Glutamatergic neuron (in vitro differentiated cells): ENCODE results near the gene DCXR. TPM values are rescaled to one million over a fixed set of nuclear protein-coding genes. Genes with fewer than 3 reads are reported as not detected.

Experiments
- DNase-seq: peaks from one replicate; pipeline ENCODE4 v3.0.0; 2022
- H3K27ac Mint-ChIP-seq: one replicate; pipeline ENCODE4 v1.8.0; 2020; ENCODE audit warnings: mild to moderate bottlenecking, mixed read lengths, inconsistent platforms; ENCODE audit not compliant: unreplicated experiment
- H3K27me3 Mint-ChIP-seq: one replicate; pipeline ENCODE4 v1.8.0; 2020; ENCODE audit warnings: mild to moderate bottlenecking, moderate library complexity, mixed read lengths, inconsistent platforms; ENCODE audit not compliant: unreplicated experiment
- H3K36me3 Mint-ChIP-seq: one replicate; pipeline ENCODE4 v1.8.0; 2020; ENCODE audit warnings: mild to moderate bottlenecking, mixed read lengths, inconsistent platforms; ENCODE audit not compliant: unreplicated experiment
- H3K4me1 Mint-ChIP-seq: one replicate; pipeline ENCODE4 v1.8.0; 2020; ENCODE audit warnings: mild to moderate bottlenecking, low read depth, mixed read lengths, inconsistent platforms; ENCODE audit not compliant: unreplicated experiment
- H3K4me3 Mint-ChIP-seq: one replicate; pipeline ENCODE4 v1.8.0; 2020; ENCODE audit warnings: mild to moderate bottlenecking, mixed read lengths, inconsistent platforms; ENCODE audit not compliant: unreplicated experiment
- H3K9me3 Mint-ChIP-seq: one replicate; pipeline ENCODE4 v1.8.0; 2020; ENCODE audit warnings: mild to moderate bottlenecking, moderate library complexity, mixed read lengths, inconsistent platforms; ENCODE audit not compliant: unreplicated experiment
- CTCF ChIP-seq: fragments of 200-600 bp; sonication (generic); IDR thresholded peaks from one replicate; pipeline ENCODE4 v1.5.0; 2021; ENCODE audit not compliant: partially characterized antibody, unreplicated experiment
- total RNA-seq: library from RNA; stranded (reverse); fragmentation: NEBNext Ultra II Directional; extraction: Animal tissue kit (Norgen Biotek cat#: 25700); gene quantifications from one replicate; pipeline ENCODE4 v1.2.1, GENCODE V29; 2021; ENCODE audit not compliant: unreplicated experiment

DCXR gene
- total RNA-seq, 1 donor from 2014 or later: 89.5 TPM

GRCh38 chr17:82019690-82020571 lies 17.6 kb downstream of the DCXR start:
- no peak overlapping the region for H3K4me3 Mint-ChIP-seq
- no peaks in the 10 kb centered on the region for H3K36me3 Mint-ChIP-seq
- peak; percentile 84 for TF ChIP-seq CTCF
- H3K27ac Mint-ChIP-seq: no peak overlapping the region
- H3K27me3 Mint-ChIP-seq: peaks cover 7% of the 10 kb centered on the region
- H3K9me3 Mint-ChIP-seq: peaks cover 3% of the 10 kb centered on the region
- DNase-seq: peak; percentile 91
- peaks cover 7% of the 10 kb centered on the region for H3K4me1 Mint-ChIP-seq

- no peak overlapping the region for H3K4me3 Mint-ChIP-seq
- no peak for DNase-seq
- no peak for TF ChIP-seq CTCF
- peaks cover 7% of the 10 kb centered on the region for H3K4me1 Mint-ChIP-seq
- H3K27me3 Mint-ChIP-seq: peaks cover 7% of the 10 kb centered on the region
- H3K9me3 Mint-ChIP-seq: peaks cover 3% of the 10 kb centered on the region
- no peak overlapping the region for H3K27ac Mint-ChIP-seq
- H3K36me3 Mint-ChIP-seq: no peaks in the 10 kb centered on the region
Observed at GRCh38 chr17:82018989-82019689, 18.4 kb downstream of the DCXR start.

- Mint-ChIP-seq H3K36me3 (no peaks in the 10 kb centered on the region), H3K27ac (peak overlapping the region; percentile 66), H3K4me3 (peak overlapping the region; percentile 19), H3K27me3 (peaks cover 7% of the 10 kb centered on the region), H3K9me3 (peaks cover 3% of the 10 kb centered on the region), H3K4me1 (peaks cover 7% of the 10 kb centered on the region)
- no peak for DNase-seq
- no peak for TF ChIP-seq CTCF
Observed at GRCh38 chr17:82018152-82018988, 19.1 kb downstream of the DCXR start.

GRCh38 chr17:82017612-82018151 lies 19.8 kb downstream of the DCXR start:
- Mint-ChIP-seq H3K4me1 (peaks cover 7% of the 10 kb centered on the region), H3K27me3 (peaks cover 7% of the 10 kb centered on the region), H3K27ac (no peak overlapping the region), H3K36me3 (no peaks in the 10 kb centered on the region), H3K4me3 (no peak overlapping the region), H3K9me3 (peaks cover 3% of the 10 kb centered on the region)
- no peak for DNase-seq
- TF ChIP-seq CTCF: no peak
